ENCODE data around the gene ZNF366.

DNA sequence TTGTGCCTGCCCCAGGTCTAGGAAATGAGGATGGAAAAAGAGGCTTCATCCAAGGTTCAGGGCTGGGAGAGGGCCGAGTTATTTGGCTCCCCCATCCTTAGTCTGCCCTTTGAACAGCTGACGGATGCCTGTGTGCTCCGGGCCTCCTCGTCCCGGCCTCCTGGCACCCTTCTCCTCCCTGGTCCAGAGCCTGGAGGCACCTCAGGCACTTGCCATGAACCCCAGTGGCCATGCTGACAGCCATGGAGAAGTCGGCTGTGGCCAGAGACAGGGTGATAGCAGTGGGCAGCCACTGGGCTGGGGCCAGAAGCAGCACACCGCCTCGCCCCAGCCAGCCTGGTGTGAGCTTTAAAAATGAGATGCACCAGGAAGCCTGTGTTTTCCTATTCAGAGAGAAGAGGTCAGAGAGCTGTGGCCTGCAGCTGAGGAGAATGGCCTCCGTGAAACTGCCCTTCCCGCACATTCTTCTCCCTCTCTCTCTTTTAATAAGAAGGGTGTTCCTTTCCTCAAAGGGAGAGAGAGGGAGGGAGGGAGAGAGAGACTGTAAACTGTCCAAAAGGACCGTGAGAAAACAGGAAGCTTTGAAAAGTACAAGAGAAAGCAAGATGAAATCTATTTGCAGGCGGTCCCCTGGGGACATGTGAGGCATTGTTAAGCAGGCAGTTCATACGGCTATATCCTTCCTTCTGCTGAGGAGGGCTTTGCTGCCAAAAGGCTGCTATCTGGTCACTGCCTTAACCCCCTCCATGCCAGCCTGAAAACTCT is 55.3 kb downstream of the ZNF366 start:
- TF ChIP-seq BHLHE40 (IDR thresholded peaks at IDR 0.05; ENCODE audit: borderline replicate concordance) (no peak), HDGF (IDR thresholded peaks at IDR 0.05; ENCODE audit: borderline replicate concordance) (no peak), L3MBTL2 (conservative IDR thresholded peaks at IDR 0.05) (no peak), SUZ12 (IDR thresholded peaks at IDR 0.05) (no peak), FOXK2 (IDR thresholded peaks at IDR 0.05) (no peak), TARDBP (IDR thresholded peaks at IDR 0.05) (no peak), ELF4 (IDR thresholded peaks at IDR 0.05) (no peak), SP1 (IDR thresholded peaks at IDR 0.05) (no peak), LEF1 (IDR thresholded peaks at IDR 0.05; ENCODE audit: borderline replicate concordance) (no peak), FOXA1 (IDR thresholded peaks at IDR 0.05) (no peak)
- TF ChIP-seq, protein P1, sequence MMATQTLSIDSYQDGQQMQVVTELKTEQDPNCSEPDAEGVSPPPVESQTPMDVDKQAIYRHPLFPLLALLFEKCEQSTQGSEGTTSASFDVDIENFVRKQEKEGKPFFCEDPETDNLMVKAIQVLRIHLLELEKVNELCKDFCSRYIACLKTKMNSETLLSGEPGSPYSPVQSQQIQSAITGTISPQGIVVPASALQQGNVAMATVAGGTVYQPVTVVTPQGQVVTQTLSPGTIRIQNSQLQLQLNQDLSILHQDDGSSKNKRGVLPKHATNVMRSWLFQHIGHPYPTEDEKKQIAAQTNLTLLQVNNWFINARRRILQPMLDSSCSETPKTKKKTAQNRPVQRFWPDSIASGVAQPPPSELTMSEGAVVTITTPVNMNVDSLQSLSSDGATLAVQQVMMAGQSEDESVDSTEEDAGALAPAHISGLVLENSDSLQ (IDR thresholded peaks at IDR 0.05): no peak

Data from HEK293T (cell line).